HG02610 (cell line): Measurements from ENCODE around the gene ASL.
"Not testable (repeated sequence)": the region's sequence is repeated elsewhere in the genome, so short reads cannot be mapped to it uniquely, and the experiment has no call there.

Experiments
- ATAC-seq: cut with Tn5 transposase; IDR thresholded peaks from one replicate; pipeline ENCODE4 v1.9.1; 2021; ENCODE audit warnings: mild to moderate bottlenecking, moderate library complexity; ENCODE audit not compliant: unreplicated experiment

ASL gene

GRCh38 chr7:66072208-66072607, 3.4 kb upstream of the ASL start:
- ATAC-seq, result not testable (repeated sequence)

GRCh38 chr7:66076462-66077329, 1.1 kb downstream of the ASL start:
- ATAC-seq, result no peak

GRCh38 chr7:66078067-66078466, 2.4 kb downstream of the ASL start:
- ATAC-seq, result no peak

GRCh38 chr7:66082083-66082482, 6.5 kb downstream of the ASL start:
- ATAC-seq, result no peak

GRCh38 chr7:66082886-66083415, 7.3 kb downstream of the ASL start:
- ATAC-seq, result no peak

- no peak for ATAC-seq
These were observed 8.1 kb downstream of the ASL start for GRCh38 chr7:66083677-66084076.

- no peak for ATAC-seq
These were observed 13.5 kb downstream of the ASL start for GRCh38 chr7:66088861-66089838.

GRCh38 chr7:66092654-66093053, 17.0 kb downstream of the ASL start:
- no peak for ATAC-seq

- ATAC-seq, result no peak
These were observed 19.4 kb downstream of the ASL start for GRCh38 chr7:66095010-66095409.

GRCh38 chr7:66099232-66099550, 23.6 kb downstream of the ASL start:
- ATAC-seq, result no peak

- ATAC-seq, result peak; percentile 81
These were observed 24.2 kb downstream of the ASL start for GRCh38 chr7:66099551-66100407.

- peak; percentile 8 for ATAC-seq
These were observed 24.9 kb downstream of the ASL start for GRCh38 chr7:66100408-66101050.

- ATAC-seq, result not testable (repeated sequence)
These were observed 26.5 kb downstream of the ASL start for GRCh38 chr7:66102168-66102567.

GRCh38 chr7:66103994-66104393, 28.4 kb downstream of the ASL start:
- not testable (repeated sequence) for ATAC-seq

GRCh38 chr7:66105263-66105748, 29.7 kb downstream of the ASL start:
- no peak for ATAC-seq

GRCh38 chr7:66108410-66108809, 32.8 kb downstream of the ASL start:
- not testable (repeated sequence) for ATAC-seq

- no peak for ATAC-seq
These were observed 35.2 kb downstream of the ASL start for GRCh38 chr7:66110856-66111255.

GRCh38 chr7:66114743-66115649, 39.4 kb downstream of the ASL start, which contains the start of gene CRCP:
CRCP (plus strand) TSS chr7:66114847; CDS start chr7:66114963, 116 bp downstream.
- ATAC-seq, result peak; percentile 90
